Thyroid gland (tissue), 4 donors: ENCODE results near the gene SMYD1. TPM values are rescaled to one million over a fixed set of nuclear protein-coding genes. Genes with fewer than 3 reads are reported as not detected.
A peak's percentile ranks its signal among the peaks of the same experiment; 100 is the strongest.

ENCODE experiments used
- DNase-seq, 2 donors: peaks; one replicate each; pipeline ENCODE4 v3.0.0-alpha.2; 2019
- H3K27ac ChIP-seq, 3 donors: fragments of 200-600 bp; sonication (generic); 1 replicate in 2 of 3; 2 replicates in 1 of 3; pipeline ENCODE4 v1.5.1; 2016 to 2019; ENCODE audit warnings: mild to moderate bottlenecking in 1 of 3, moderate library complexity in 1 of 3
- H3K27me3 ChIP-seq: fragments of 200-600 bp; sonication (generic); one replicate; pipeline ENCODE4 v1.5.1; 2019
- H3K36me3 ChIP-seq, 2 donors: fragments of 200-600 bp; sonication (generic); one replicate each; pipeline ENCODE4 v1.5.1; 2016 to 2019
- H3K4me1 ChIP-seq, 2 donors: fragments of 200-600 bp; sonication (generic); one replicate each; pipeline ENCODE4 v1.5.1; 2017 to 2019
- H3K4me3 ChIP-seq, 3 donors: fragments of 200-600 bp; sonication (generic); replicated peaks in 1 of 3; 1 replicate in 2 of 3; 2 replicates in 1 of 3; pipeline ENCODE4 v1.5.1; 2016; ENCODE audit warnings: mild to moderate bottlenecking in 1 of 3
- H3K9me3 ChIP-seq: fragments of 200-600 bp; sonication (generic); one replicate; pipeline ENCODE4 v1.5.1; 2017
- POLR2A ChIP-seq, 2 donors: fragments of 450-650 bp; IDR thresholded peaks; one replicate each; pipeline ENCODE4 v1.6.1; 2017; ENCODE audit warnings: antibody characterized with exemption in 2 of 2, mild to moderate bottlenecking in 2 of 2, moderate library complexity in 1 of 2
- WGBS, 2 donors: methylation state at CpG; one replicate each; pipeline ENCODE4 v1.1.5; 2017; 5-methylcytosine and 5-hydroxymethylcytosine counted together
- intact Hi-C: fragments of 100-400 bp; cut with DNase I; formaldehyde crosslinking; loops from one replicate; pipeline ENCODE4 v1.15.1; 2023
- total RNA-seq, 4 donors: library from RNA; depleted of rRNA; stranded (reverse); fragments of >200 nt; gene quantifications; one replicate each; pipeline ENCODE4 v1.2.3, GENCODE V29; 2016
- TF ChIP-seq, protein P1 (sequence below), 6 experiments: fragments of 200-600 bp in 3 of 6; fragments of 450-650 bp in 3 of 6; sonication (generic) in 3 of 6; IDR thresholded peaks; one replicate each; pipeline ENCODE4 v1.5.1; 2016 to 2019; ENCODE audit warnings: antibody characterized with exemption in 6 of 6, mild to moderate bottlenecking in 2 of 6, inconsistent platforms in 1 of 6, moderate library complexity in 1 of 6

Gene SMYD1
- total RNA-seq, 4 donors from 2014 or later = not detected

DNA sequence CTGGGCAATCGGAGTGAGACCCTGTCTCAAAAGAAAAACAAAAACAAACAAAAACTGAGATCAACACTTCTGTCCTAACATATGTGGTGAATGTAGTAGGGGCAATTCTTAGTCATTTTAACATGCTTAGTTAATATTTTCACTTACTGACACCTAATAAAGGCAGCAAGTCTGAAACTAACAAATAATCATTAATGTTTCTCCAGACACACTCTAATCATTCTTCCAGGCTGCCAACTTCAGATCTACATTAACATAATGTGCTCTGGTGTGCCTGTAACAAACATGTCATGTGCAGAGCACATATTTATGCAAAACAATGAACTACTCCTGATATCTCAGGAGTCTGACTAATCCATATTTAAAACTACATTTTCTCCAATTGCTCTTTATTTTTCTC lies 18.0 kb upstream of the SMYD1 start:
- Histone ChIP-seq H3K4me3 (no peak overlapping the region), H3K4me1 (peaks cover 10 to 13% of the 10 kb centered on the region in 2 donors), H3K9me3 (no peaks in the 10 kb centered on the region), H3K27ac (no peak overlapping the region), H3K27me3 (no peaks in the 10 kb centered on the region), H3K36me3 (no peaks in the 10 kb centered on the region)
- 83 to 91% methylated on average over 1 of the region's 1 CpG for WGBS, 2 donors
- no peak for DNase-seq
- TF ChIP-seq POLR2A (IDR thresholded peaks at IDR 0.05) = no peak
- TF ChIP-seq, protein P1, sequence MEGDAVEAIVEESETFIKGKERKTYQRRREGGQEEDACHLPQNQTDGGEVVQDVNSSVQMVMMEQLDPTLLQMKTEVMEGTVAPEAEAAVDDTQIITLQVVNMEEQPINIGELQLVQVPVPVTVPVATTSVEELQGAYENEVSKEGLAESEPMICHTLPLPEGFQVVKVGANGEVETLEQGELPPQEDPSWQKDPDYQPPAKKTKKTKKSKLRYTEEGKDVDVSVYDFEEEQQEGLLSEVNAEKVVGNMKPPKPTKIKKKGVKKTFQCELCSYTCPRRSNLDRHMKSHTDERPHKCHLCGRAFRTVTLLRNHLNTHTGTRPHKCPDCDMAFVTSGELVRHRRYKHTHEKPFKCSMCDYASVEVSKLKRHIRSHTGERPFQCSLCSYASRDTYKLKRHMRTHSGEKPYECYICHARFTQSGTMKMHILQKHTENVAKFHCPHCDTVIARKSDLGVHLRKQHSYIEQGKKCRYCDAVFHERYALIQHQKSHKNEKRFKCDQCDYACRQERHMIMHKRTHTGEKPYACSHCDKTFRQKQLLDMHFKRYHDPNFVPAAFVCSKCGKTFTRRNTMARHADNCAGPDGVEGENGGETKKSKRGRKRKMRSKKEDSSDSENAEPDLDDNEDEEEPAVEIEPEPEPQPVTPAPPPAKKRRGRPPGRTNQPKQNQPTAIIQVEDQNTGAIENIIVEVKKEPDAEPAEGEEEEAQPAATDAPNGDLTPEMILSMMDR (IDR thresholded peaks at IDR 0.05) = no peak
- intact Hi-C loops = no loop called here

DNA sequence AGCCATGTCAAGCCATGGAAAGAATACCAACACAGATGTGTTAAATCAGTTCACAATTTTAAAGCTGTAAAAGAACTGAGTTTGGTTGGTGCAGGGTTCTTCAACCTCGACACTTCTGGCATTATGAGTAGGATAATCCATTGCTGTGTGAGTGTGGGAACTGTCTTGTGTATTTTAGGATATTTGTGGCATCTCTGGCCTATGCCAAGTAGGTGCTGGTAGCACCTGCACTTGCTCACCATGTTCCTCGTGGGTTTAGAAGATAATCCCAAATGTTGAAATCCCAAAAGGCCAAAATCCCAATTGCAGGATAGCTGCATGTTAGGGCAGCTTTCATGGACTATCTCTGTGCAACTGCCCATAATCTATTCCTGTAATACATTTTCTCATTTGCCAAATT lies 15.8 kb upstream of the SMYD1 start:
- H3K36me3 ChIP-seq = no peaks in the 10 kb centered on the region
- no peaks in the 10 kb centered on the region for H3K9me3 ChIP-seq
- H3K4me3 ChIP-seq = no peak overlapping the region
- H3K27ac ChIP-seq = no peak overlapping the region
- no peaks in the 10 kb centered on the region for H3K27me3 ChIP-seq
- TF ChIP-seq, protein P1 (IDR thresholded peaks at IDR 0.05) = no peak
- TF ChIP-seq POLR2A (IDR thresholded peaks at IDR 0.05) = no peak
- no peak for DNase-seq
- intact Hi-C loops = no loop called here
- WGBS, 2 donors = 87 to 88% methylated on average over 2 of the region's 2 CpGs
- H3K4me1 ChIP-seq = peaks cover 12 to 19% of the 10 kb centered on the region in 2 donors

DNA sequence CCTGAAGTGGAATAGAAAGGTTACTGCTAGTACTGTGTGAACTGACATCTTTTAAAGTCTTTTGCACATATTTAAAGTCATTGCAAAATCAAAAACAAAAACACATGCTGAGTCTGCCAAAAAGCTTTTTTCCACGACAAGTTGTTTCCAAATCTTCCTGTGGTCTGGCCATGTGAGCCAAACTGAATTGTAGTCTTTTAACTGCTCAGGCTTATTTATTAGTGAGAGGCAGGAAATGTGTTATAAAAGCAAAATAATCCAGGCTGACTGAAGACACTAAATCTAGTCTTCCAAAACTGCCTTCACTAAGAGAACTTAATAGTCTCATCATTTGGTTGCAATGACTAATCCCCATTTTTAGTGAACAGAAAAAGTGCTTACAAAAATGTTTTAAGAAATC lies 14.3 kb upstream of the SMYD1 start:
- no peak for TF ChIP-seq POLR2A (IDR thresholded peaks at IDR 0.05)
- TF ChIP-seq, protein P1 (IDR thresholded peaks at IDR 0.05) = no peak
- WGBS, 2 donors = 18 to 37% methylated on average over 1 of the region's 1 CpG
- no peak for DNase-seq
- no peaks in the 10 kb centered on the region for H3K9me3 ChIP-seq
- H3K27ac ChIP-seq = peak overlapping the region in 1 of 3 donors; percentile 97
- H3K4me1 ChIP-seq = peaks cover 12 to 19% of the 10 kb centered on the region in 2 donors
- H3K4me3 ChIP-seq = no peak overlapping the region
- intact Hi-C loops = no loop called here
- H3K36me3 ChIP-seq = no peaks in the 10 kb centered on the region
- no peaks in the 10 kb centered on the region for H3K27me3 ChIP-seq

DNA sequence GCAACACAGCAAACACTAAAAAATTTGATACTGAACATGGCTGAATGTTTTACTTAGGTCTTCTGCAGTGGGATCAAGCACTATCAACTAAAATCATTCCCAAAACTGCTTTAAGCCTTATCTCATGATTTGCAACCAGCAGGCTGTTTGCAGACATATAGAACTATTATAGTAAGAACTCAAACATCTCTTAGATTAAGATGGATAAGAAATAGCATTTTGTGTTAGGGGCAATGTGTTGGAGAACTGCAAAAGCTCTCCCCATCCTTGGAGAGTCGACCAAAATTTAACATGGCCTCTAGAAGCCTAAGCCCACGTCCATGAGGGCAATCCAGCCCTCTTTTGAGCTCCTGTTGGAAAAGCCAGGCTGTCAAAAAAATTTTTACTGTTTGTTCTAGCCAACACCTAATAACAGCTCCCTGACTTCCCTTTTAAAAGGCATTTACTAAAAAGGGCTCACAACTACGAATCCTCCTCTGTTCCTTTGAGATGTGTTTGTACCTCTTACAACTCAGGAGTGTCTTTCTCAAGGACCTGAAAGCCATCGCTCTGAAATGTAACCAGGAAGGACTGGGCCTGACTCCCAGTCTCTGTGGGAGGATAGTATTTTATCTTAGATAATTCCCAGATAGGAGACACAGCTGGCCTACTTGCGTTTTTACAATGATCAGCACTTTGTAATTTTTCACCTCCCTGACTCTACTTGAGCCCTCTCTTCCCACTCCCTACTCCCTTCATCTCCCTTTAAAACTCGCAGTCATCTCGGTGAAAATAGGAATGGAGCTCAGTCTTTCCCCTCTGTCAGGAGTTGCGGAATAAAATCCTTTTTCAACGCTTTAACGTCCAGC lies 13.5 kb upstream of the SMYD1 start:
- TF ChIP-seq, protein P1 (IDR thresholded peaks at IDR 0.05) = no peak
- no peak for TF ChIP-seq POLR2A (IDR thresholded peaks at IDR 0.05)
- peak overlapping the region; percentile 65 to 93 (median 84) for H3K4me3 ChIP-seq
- DNase-seq = no peak
- no peaks in the 10 kb centered on the region for H3K27me3 ChIP-seq
- H3K36me3 ChIP-seq = no peaks in the 10 kb centered on the region
- H3K4me1 ChIP-seq = peaks cover 12 to 19% of the 10 kb centered on the region in 2 donors
- H3K9me3 ChIP-seq = no peaks in the 10 kb centered on the region
- intact Hi-C loops = no loop called here
- peak overlapping the region; percentile 94 to 97 (median 97) for H3K27ac ChIP-seq
- whole genome bisulfite sequencing, 2 donors = 48 to 57% methylated on average over 10 of the region's 10 CpGs

DNA sequence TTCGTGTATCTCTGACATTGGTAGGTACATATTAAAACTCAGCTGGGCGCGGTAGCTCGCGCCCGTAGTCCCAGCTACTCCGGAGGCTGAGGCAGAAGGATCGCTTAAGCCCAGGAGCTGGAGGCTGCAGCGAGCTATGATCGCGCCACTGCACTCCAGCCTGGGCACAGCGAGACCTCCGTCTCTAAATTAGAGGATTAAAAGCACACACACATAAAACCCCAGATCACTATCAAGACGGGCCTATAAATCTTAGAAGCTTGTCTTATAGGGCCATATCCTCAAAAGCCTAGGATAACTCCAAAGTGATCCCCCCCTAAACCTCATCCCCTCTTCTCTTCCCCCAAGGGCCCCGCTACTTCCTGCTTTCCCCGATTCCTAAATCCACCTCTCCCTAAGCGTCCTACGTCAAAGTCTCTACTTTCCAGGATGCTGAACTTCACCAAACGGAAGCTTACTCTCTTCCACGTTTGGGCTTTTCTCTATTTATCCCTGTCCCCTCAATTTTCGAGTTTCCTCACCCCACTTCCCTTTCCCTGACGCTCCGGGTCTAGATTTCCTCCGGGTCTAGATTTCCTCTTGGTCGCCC lies 12.7 kb upstream of the SMYD1 start:
- 28 to 35% methylated on average over 25 of the region's 25 CpGs for WGBS, 2 donors
- intact Hi-C loops = no loop called here
- Histone ChIP-seq H3K27me3 (no peaks in the 10 kb centered on the region), H3K4me3 (peak overlapping the region; percentile 65 to 93 (median 84)), H3K36me3 (no peaks in the 10 kb centered on the region), H3K4me1 (peaks cover 12 to 19% of the 10 kb centered on the region in 2 donors), H3K9me3 (no peaks in the 10 kb centered on the region), H3K27ac (peak overlapping the region; percentile 94 to 97 (median 97))
- TF ChIP-seq, protein P1 (IDR thresholded peaks at IDR 0.05) = no peak
- no peak for TF ChIP-seq POLR2A (IDR thresholded peaks at IDR 0.05)
- DNase-seq = no peak
